ENCODE measurements around the gene CACNA2D3. TPM values are rescaled to one million over a fixed set of nuclear protein-coding genes. Genes with fewer than 3 reads are reported as not detected.

CACNA2D3 gene
- total RNA-seq, 1 donor from 2014 or later, result 0.70 TPM

DNA sequence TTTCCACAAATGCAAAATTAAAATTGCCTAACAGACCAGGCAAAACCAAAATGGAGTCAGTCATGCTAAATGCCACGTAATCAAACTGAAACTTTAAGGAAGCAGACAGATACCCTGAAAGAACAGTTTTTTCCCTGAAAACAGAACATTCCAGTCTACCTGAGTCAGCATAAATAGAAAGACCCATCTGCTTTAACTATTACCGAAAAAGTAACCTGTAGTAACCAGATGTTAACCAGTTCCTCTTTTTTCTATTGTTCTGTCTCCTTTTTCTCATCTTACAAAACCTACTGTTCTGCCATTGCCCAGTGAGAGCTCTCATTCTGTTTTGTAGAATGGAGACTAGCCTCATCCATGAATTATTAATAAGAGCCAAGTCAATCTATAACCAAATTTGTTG lies 286.0 kb downstream of the CACNA2D3 start:
- no peak for FAIRE-seq
- H3K27ac Mint-ChIP-seq (ENCODE audit: unreplicated experiment), result no peak overlapping the region

DNA sequence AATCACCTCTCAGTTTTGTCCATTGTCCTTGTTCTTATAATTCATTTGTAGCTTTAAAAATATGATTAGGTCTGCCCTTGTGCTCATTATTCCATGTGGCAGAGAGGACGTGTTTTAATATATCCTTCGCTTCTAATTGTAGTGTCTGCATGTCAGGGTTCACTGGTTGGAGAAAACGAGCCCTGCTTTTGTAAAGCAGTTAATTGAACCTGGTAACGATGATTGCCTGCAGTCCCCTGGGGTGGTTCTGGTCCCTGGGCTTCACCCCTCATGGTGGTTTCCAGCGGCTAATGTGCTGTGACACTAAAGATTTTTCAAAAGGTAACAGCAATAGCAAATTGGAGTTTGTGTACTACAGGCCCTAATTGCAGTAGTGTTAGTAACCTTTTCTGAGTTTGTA lies 299.6 kb downstream of the CACNA2D3 start:
- Histone ChIP-seq H3K27me3 (ENCODE audit: insufficient read depth, low read length) (no peaks in the 10 kb centered on the region), H3K36me3 (ENCODE audit: insufficient read depth, low read length) (no peaks in the 10 kb centered on the region), H3K79me2 (ENCODE audit: insufficient read depth, low read length) (no peaks in the 10 kb centered on the region), H3K27ac (ENCODE audit: low read depth, low read length) (no peak overlapping the region), H3K4me3 (ENCODE audit: insufficient read depth, low read depth, low read length) (no peak overlapping the region), H3K4me2 (ENCODE audit: low read length) (no peak overlapping the region), H3K9ac (ENCODE audit: low read length) (no peak overlapping the region), H3K9me3 (ENCODE audit: insufficient read depth, low read depth, low read length) (no peaks in the 10 kb centered on the region), H2AFZ (ENCODE audit: low read depth, low read length) (no peak overlapping the region), H3K4me1 (ENCODE audit: insufficient read depth, low read length) (no peaks in the 10 kb centered on the region), H4K20me1 (ENCODE audit: insufficient read depth, low read length) (no peaks in the 10 kb centered on the region)
- no peak for DNase-seq (ENCODE audit: low read depth)
- Mint-ChIP-seq H3K4me3 (ENCODE audit: unreplicated experiment) (no peak overlapping the region), H3K36me3 (ENCODE audit: low read depth, unreplicated experiment) (no peaks in the 10 kb centered on the region), H3K27me3 (ENCODE audit: low read depth, unreplicated experiment) (no peaks in the 10 kb centered on the region), H3K27ac (ENCODE audit: unreplicated experiment) (no peak overlapping the region), H3K4me1 (ENCODE audit: low read depth, unreplicated experiment) (no peaks in the 10 kb centered on the region), H3K9me3 (ENCODE audit: unreplicated experiment) (no peaks in the 10 kb centered on the region)
- FAIRE-seq, result no peak
- no peak for TF ChIP-seq EZH2 (IDR thresholded peaks at IDR 0.05; ENCODE audit: insufficient read depth, low read length)
- TF ChIP-seq, protein P1, sequence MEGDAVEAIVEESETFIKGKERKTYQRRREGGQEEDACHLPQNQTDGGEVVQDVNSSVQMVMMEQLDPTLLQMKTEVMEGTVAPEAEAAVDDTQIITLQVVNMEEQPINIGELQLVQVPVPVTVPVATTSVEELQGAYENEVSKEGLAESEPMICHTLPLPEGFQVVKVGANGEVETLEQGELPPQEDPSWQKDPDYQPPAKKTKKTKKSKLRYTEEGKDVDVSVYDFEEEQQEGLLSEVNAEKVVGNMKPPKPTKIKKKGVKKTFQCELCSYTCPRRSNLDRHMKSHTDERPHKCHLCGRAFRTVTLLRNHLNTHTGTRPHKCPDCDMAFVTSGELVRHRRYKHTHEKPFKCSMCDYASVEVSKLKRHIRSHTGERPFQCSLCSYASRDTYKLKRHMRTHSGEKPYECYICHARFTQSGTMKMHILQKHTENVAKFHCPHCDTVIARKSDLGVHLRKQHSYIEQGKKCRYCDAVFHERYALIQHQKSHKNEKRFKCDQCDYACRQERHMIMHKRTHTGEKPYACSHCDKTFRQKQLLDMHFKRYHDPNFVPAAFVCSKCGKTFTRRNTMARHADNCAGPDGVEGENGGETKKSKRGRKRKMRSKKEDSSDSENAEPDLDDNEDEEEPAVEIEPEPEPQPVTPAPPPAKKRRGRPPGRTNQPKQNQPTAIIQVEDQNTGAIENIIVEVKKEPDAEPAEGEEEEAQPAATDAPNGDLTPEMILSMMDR (IDR thresholded peaks at IDR 0.05; ENCODE audit: insufficient read depth, low read depth, low read length), result no peak

More for the DNA sequence above, 286.0 kb downstream of the CACNA2D3 start:
- DNase-seq (ENCODE audit: low read depth), result no peak
- no peaks in the 10 kb centered on the region for H3K79me2 ChIP-seq (ENCODE audit: insufficient read depth, low read length)
- no peak overlapping the region for H3K4me3 ChIP-seq (ENCODE audit: insufficient read depth, low read depth, low read length)
- H3K4me1 ChIP-seq (ENCODE audit: insufficient read depth, low read length), result no peaks in the 10 kb centered on the region
- H3K9me3 ChIP-seq (ENCODE audit: insufficient read depth, low read depth, low read length), result no peaks in the 10 kb centered on the region
- no peak overlapping the region for H3K4me2 ChIP-seq (ENCODE audit: low read length)
- H4K20me1 ChIP-seq (ENCODE audit: insufficient read depth, low read length), result no peaks in the 10 kb centered on the region
- H3K4me3 Mint-ChIP-seq (ENCODE audit: unreplicated experiment), result no peak overlapping the region
- no peak overlapping the region for H3K9ac ChIP-seq (ENCODE audit: low read length)
- no peak overlapping the region for H3K27ac ChIP-seq (ENCODE audit: low read depth, low read length)
- no peaks in the 10 kb centered on the region for H3K36me3 Mint-ChIP-seq (ENCODE audit: low read depth, unreplicated experiment)
- no peaks in the 10 kb centered on the region for H3K27me3 Mint-ChIP-seq (ENCODE audit: low read depth, unreplicated experiment)
- H2AFZ ChIP-seq (ENCODE audit: low read depth, low read length), result no peak overlapping the region
- no peaks in the 10 kb centered on the region for H3K36me3 ChIP-seq (ENCODE audit: insufficient read depth, low read length)
- no peaks in the 10 kb centered on the region for H3K9me3 Mint-ChIP-seq (ENCODE audit: unreplicated experiment)
- H3K27me3 ChIP-seq (ENCODE audit: insufficient read depth, low read length), result no peaks in the 10 kb centered on the region
- H3K4me1 Mint-ChIP-seq (ENCODE audit: low read depth, unreplicated experiment), result no peaks in the 10 kb centered on the region
- TF ChIP-seq, protein P1 (IDR thresholded peaks at IDR 0.05; ENCODE audit: insufficient read depth, low read depth, low read length), result no peak
- TF ChIP-seq EZH2 (IDR thresholded peaks at IDR 0.05; ENCODE audit: insufficient read depth, low read length), result no peak

DNA sequence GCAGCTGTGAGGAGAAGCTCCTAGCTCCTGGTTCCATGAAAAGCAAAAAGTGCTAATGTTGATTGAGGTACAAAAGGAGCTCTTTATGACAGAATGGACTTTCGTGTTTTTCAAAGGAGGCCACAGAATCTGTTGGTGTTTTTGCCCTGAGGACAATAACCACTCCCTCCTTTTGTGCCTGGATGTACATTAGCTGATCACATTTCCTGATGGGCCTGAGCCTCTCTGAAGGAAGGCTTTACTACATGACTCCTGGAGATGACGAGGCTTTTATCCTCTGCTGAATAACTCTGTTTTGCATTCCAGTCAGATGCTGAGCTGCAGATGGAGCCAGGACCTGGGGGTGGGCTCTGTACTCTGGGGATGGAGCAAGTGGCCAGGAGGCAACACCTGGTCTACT lies 301.9 kb downstream of the CACNA2D3 start:
- H3K9me3 Mint-ChIP-seq (ENCODE audit: unreplicated experiment), result no peaks in the 10 kb centered on the region
- H3K27me3 Mint-ChIP-seq (ENCODE audit: low read depth, unreplicated experiment), result no peaks in the 10 kb centered on the region
- FAIRE-seq (no peak), DNase-seq (ENCODE audit: low read depth) (no peak)
- no peak overlapping the region for H3K27ac Mint-ChIP-seq (ENCODE audit: unreplicated experiment)
- Histone ChIP-seq H3K79me2 (ENCODE audit: insufficient read depth, low read length) (no peaks in the 10 kb centered on the region), H3K36me3 (ENCODE audit: insufficient read depth, low read length) (no peaks in the 10 kb centered on the region), H3K4me2 (ENCODE audit: low read length) (no peak overlapping the region), H2AFZ (ENCODE audit: low read depth, low read length) (no peak overlapping the region), H3K27ac (ENCODE audit: low read depth, low read length) (no peak overlapping the region), H3K9me3 (ENCODE audit: insufficient read depth, low read depth, low read length) (no peaks in the 10 kb centered on the region), H3K4me3 (ENCODE audit: insufficient read depth, low read depth, low read length) (no peak overlapping the region), H3K4me1 (ENCODE audit: insufficient read depth, low read length) (peaks cover 15% of the 10 kb centered on the region), H3K27me3 (ENCODE audit: insufficient read depth, low read length) (no peaks in the 10 kb centered on the region), H4K20me1 (ENCODE audit: insufficient read depth, low read length) (no peaks in the 10 kb centered on the region), H3K9ac (ENCODE audit: low read length) (no peak overlapping the region)
- peaks cover 4% of the 10 kb centered on the region for H3K4me1 Mint-ChIP-seq (ENCODE audit: low read depth, unreplicated experiment)
- no peak overlapping the region for H3K4me3 Mint-ChIP-seq (ENCODE audit: unreplicated experiment)
- no peak for TF ChIP-seq EZH2 (IDR thresholded peaks at IDR 0.05; ENCODE audit: insufficient read depth, low read length)
- no peaks in the 10 kb centered on the region for H3K36me3 Mint-ChIP-seq (ENCODE audit: low read depth, unreplicated experiment)
